H9 (cell line): ENCODE data around the gene GALNT9. TPM values are rescaled to one million over a fixed set of nuclear protein-coding genes. Genes with fewer than 3 reads are reported as not detected.

ENCODE experiments used
- DNase-seq: peaks from one replicate; pipeline ENCODE4 v3.0.0-alpha.2; 2017
- H2AFZ ChIP-seq: one replicate; pipeline ENCODE4 v1.6.1; 2013; ENCODE audit warnings: mild to moderate bottlenecking, low read length, control low read depth, moderate library complexity
- H2AK5ac ChIP-seq: 2 replicates; pipeline ENCODE4 v1.6.1; 2013; ENCODE audit warnings: low read length, control low read depth, mixed read lengths; ENCODE audit not compliant: insufficient read length
- H2BK120ac ChIP-seq: one replicate; pipeline ENCODE4 v1.6.1; 2013; ENCODE audit warnings: low read depth, mild to moderate bottlenecking, low read length, control low read depth, inconsistent platforms; ENCODE audit not compliant: poor library complexity, severe bottlenecking
- H2BK12ac ChIP-seq: 2 replicates; pipeline ENCODE4 v1.6.1; 2013; ENCODE audit warnings: low read length, control low read depth, mixed read lengths, low read depth; ENCODE audit not compliant: insufficient read length
- H2BK15ac ChIP-seq: 2 replicates; pipeline ENCODE4 v1.6.1; 2013; ENCODE audit warnings: low read depth, low read length, control low read depth
- H2BK20ac ChIP-seq: one replicate; pipeline ENCODE4 v1.6.1; 2013; ENCODE audit warnings: low read depth, mild to moderate bottlenecking, low read length, control low read depth, inconsistent platforms; ENCODE audit not compliant: poor library complexity, severe bottlenecking
- H2BK5ac ChIP-seq: 2 replicates; pipeline ENCODE4 v1.6.1; 2013; ENCODE audit warnings: low read length, control low read depth, mixed read lengths; ENCODE audit not compliant: insufficient read length
- H3K14ac ChIP-seq: 2 replicates; pipeline ENCODE4 v1.6.1; 2013; ENCODE audit warnings: low read length, control low read depth; ENCODE audit not compliant: insufficient read depth
- H3K18ac ChIP-seq: 2 replicates; pipeline ENCODE4 v1.6.1; 2013; ENCODE audit warnings: low read depth, mild to moderate bottlenecking, mixed read lengths, low read length, control low read depth; ENCODE audit not compliant: insufficient read length
- H3K23ac ChIP-seq: 2 replicates; pipeline ENCODE4 v1.6.1; 2013; ENCODE audit warnings: low read length, control low read depth, mixed read lengths, low read depth; ENCODE audit not compliant: insufficient read length
- H3K23me2 ChIP-seq: 2 replicates; pipeline ENCODE4 v1.6.1; 2013; ENCODE audit warnings: low read depth, mild to moderate bottlenecking, mixed read lengths, low read length, control low read depth; ENCODE audit not compliant: insufficient read length, poor library complexity, severe bottlenecking
- H3K27ac ChIP-seq: 2 replicates; pipeline ENCODE4 v1.5.1; 2013; ENCODE audit warnings: low read length, control low read depth, mixed read lengths, low read depth; ENCODE audit not compliant: insufficient read length
- H3K27me3 ChIP-seq: 2 replicates; pipeline ENCODE4 v1.6.1; 2013; ENCODE audit warnings: low read length, control low read depth, inconsistent platforms; ENCODE audit not compliant: insufficient read depth
- H3K4ac ChIP-seq: 2 replicates; pipeline ENCODE4 v1.6.1; 2013; ENCODE audit warnings: low read depth, mild to moderate bottlenecking, control low read depth, inconsistent platforms, low read length, moderate library complexity
- H3K4me1 ChIP-seq: 2 replicates; pipeline ENCODE4 v1.6.1; 2013; ENCODE audit warnings: low read length, control low read depth, inconsistent platforms; ENCODE audit not compliant: insufficient read depth
- H3K4me2 ChIP-seq: 2 replicates; pipeline ENCODE4 v1.6.1; 2013; ENCODE audit warnings: low read length, control low read depth, mixed read lengths; ENCODE audit not compliant: insufficient read length, insufficient read depth
- H3K56ac ChIP-seq: 2 replicates; pipeline ENCODE4 v1.6.1; 2013; ENCODE audit warnings: low read depth, mild to moderate bottlenecking, mixed read lengths, low read length, control low read depth; ENCODE audit not compliant: insufficient read length
- H3K79me1 ChIP-seq: 2 replicates; pipeline ENCODE4 v1.6.1; 2013; ENCODE audit warnings: low read depth, mild to moderate bottlenecking, moderate library complexity, low read length, control low read depth, inconsistent platforms; ENCODE audit not compliant: insufficient read depth, poor library complexity, severe bottlenecking
- H3K79me2 ChIP-seq: 2 replicates; pipeline ENCODE4 v1.6.1; 2013; ENCODE audit warnings: low read length, control low read depth, inconsistent platforms; ENCODE audit not compliant: insufficient read depth
- H3K9ac ChIP-seq: 2 replicates; pipeline ENCODE4 v1.6.1; 2013; ENCODE audit warnings: low read length, control low read depth, mixed read lengths; ENCODE audit not compliant: insufficient read length; ENCODE audit errors: extremely low read depth
- H3K9me3 ChIP-seq: one replicate; pipeline ENCODE4 v1.6.1; 2013; ENCODE audit warnings: low read depth, low read length, inconsistent platforms; ENCODE audit not compliant: control insufficient read depth
- H3T11ph ChIP-seq: one replicate; pipeline ENCODE4 v1.6.1; 2013; ENCODE audit warnings: mild to moderate bottlenecking, low read length, control low read depth, inconsistent platforms
- H4K20me1 ChIP-seq: one replicate; pipeline ENCODE4 v1.6.1; 2013; ENCODE audit not compliant: control insufficient read depth, insufficient read length, insufficient read depth
- H4K5ac ChIP-seq: 2 replicates; pipeline ENCODE4 v1.6.1; 2013; ENCODE audit warnings: low read depth, mild to moderate bottlenecking, mixed read lengths, low read length, control low read depth; ENCODE audit not compliant: insufficient read length
- H4K8ac ChIP-seq: replicated peaks from 2 replicates; pipeline ENCODE4 v1.6.1; 2013; ENCODE audit warnings: low read length, control low read depth, mixed read lengths, low read depth; ENCODE audit not compliant: insufficient read length
- H4K91ac ChIP-seq: 2 replicates; pipeline ENCODE4 v1.6.1; 2013; ENCODE audit warnings: low read depth, mild to moderate bottlenecking, moderate library complexity, mixed read lengths, low read length, control low read depth; ENCODE audit not compliant: insufficient read length
- H3K27ac Mint-ChIP-seq, 3 experiments: 2 replicates in 2 of 3; 3 replicates in 1 of 3; pipeline ENCODE4 v1.8.0; 2020 to 2021; ENCODE audit warnings: mixed read lengths in 3 of 3, mild to moderate bottlenecking in 1 of 3, moderate library complexity in 1 of 3
- H3K27me3 Mint-ChIP-seq: 2 replicates; pipeline ENCODE4 v1.8.0; 2021; ENCODE audit warnings: low read depth, mild to moderate bottlenecking, moderate library complexity, mixed read lengths
- H3K36me3 Mint-ChIP-seq, 3 experiments: 2 replicates in 2 of 3; 3 replicates in 1 of 3; pipeline ENCODE4 v1.8.0; 2020 to 2021; ENCODE audit warnings: low read depth in 3 of 3, mixed read lengths in 3 of 3; ENCODE audit not compliant: insufficient read depth in 1 of 3
- H3K4me1 Mint-ChIP-seq, 2 experiments: 2 replicates each; pipeline ENCODE4 v1.8.0; 2020; ENCODE audit warnings: mixed read lengths in 2 of 2
- H3K4me3 Mint-ChIP-seq, 2 experiments: 2 replicates in 1 of 2; 3 replicates in 1 of 2; pipeline ENCODE4 v1.8.0; 2020 to 2021; ENCODE audit warnings: mild to moderate bottlenecking in 2 of 2, mixed read lengths in 2 of 2, moderate library complexity in 1 of 2
- H3K9me3 Mint-ChIP-seq, 2 experiments: 2 replicates in 1 of 2; 3 replicates in 1 of 2; pipeline ENCODE4 v1.8.0; 2020; ENCODE audit warnings: mild to moderate bottlenecking in 2 of 2, mixed read lengths in 2 of 2, moderate library complexity in 1 of 2
- CTCF ChIP-seq: fragments of 200-600 bp; sonication (generic); conservative IDR thresholded peaks from 3 replicates; pipeline ENCODE4 v1.8.0; 2021; ENCODE audit warnings: antibody characterized with exemption, mild to moderate bottlenecking
- WGBS: extraction: QIAGEN DNeasy Blood & Tissue Kit; methylation state at CpG from one replicate; pipeline ENCODE4 v1.1.7; 2013; ENCODE audit warnings: missing lambda C conversion rate, low lambda C conversion rate, mixed read lengths; ENCODE audit not compliant: insufficient read length; ENCODE audit errors: extremely low coverage; 5-methylcytosine and 5-hydroxymethylcytosine counted together
- total RNA-seq: library from RNA; stranded (reverse); gene quantifications from 2 replicates; pipeline ENCODE4 v1.2.1, GENCODE V29; 2021

GALNT9 gene
- total RNA-seq, 1 experiment from 2014 or later = 0.35 TPM

GRCh38 chr12:132355742-132356681, 26.6 kb upstream of the GALNT9 start:
- H3K4me1 ChIP-seq = no peaks in the 10 kb centered on the region; the same call in 1 of the 2 replicates
- H2BK12ac ChIP-seq = no peak overlapping the region
- no CpG with 5 or more reads among the region's 31 CpGs for WGBS
- Mint-ChIP-seq H3K9me3 (peaks cover 7 to 8% of the 10 kb centered on the region in 2 experiments), H3K4me1 (peaks cover 14 to 21% of the 10 kb centered on the region in 2 experiments), H3K27me3 (peaks cover 80% of the 10 kb centered on the region), H3K27ac (no peak overlapping the region), H3K36me3 (peaks cover 3 to 5% (median 4%) of the 10 kb centered on the region in 3 experiments; a peak in 6 of 7 replicates), H3K4me3 (no peak overlapping the region)
- H2BK15ac ChIP-seq = no peak overlapping the region
- no peak for DNase-seq
- H3K27ac ChIP-seq = no peak overlapping the region
- no peak overlapping the region for H2BK5ac ChIP-seq
- no peaks in the 10 kb centered on the region for H3K79me1 ChIP-seq
- H4K91ac ChIP-seq = no peak overlapping the region
- H3K23me2 ChIP-seq = no peaks in the 10 kb centered on the region
- H3K18ac ChIP-seq = no peak overlapping the region
- no peak overlapping the region for H3K23ac ChIP-seq
- H4K8ac ChIP-seq = no peak overlapping the region
- TF ChIP-seq CTCF = no peak
- no peaks in the 10 kb centered on the region for H3K9me3 ChIP-seq
- H2AFZ ChIP-seq = no peak overlapping the region
- no peak overlapping the region for H3K56ac ChIP-seq
- no peak overlapping the region for H3K9ac ChIP-seq
- H2BK120ac ChIP-seq = no peak overlapping the region
- no peak overlapping the region for H3K4ac ChIP-seq
- no peaks in the 10 kb centered on the region for H4K20me1 ChIP-seq
- no peak overlapping the region for H2BK20ac ChIP-seq
- no peaks in the 10 kb centered on the region for H3K79me2 ChIP-seq
- no peak overlapping the region for H2AK5ac ChIP-seq
- no peak overlapping the region for H3K14ac ChIP-seq
- H3T11ph ChIP-seq = no peak overlapping the region
- H3K27me3 ChIP-seq = no peaks in the 10 kb centered on the region; the same call in 1 of the 2 replicates
- no peak overlapping the region for H3K4me2 ChIP-seq
- no peak overlapping the region for H4K5ac ChIP-seq
